Keratinocyte (primary cell): ENCODE results near the gene HOXA1.

Source experiments
- EZH2 ChIP-seq: IDR thresholded peaks from one replicate; pipeline ENCODE4 v1.6.1; 2012; ENCODE audit warnings: inconsistent platforms, mild to moderate bottlenecking, low read length, moderate library complexity
- TF ChIP-seq, protein P1 (sequence below), 3 experiments: IDR thresholded peaks in 1 of 3; conservative IDR thresholded peaks in 1 of 3; optimal IDR thresholded peaks in 1 of 3; 2 replicates in 2 of 3; 3 replicates in 1 of 3; pipeline versions ENCODE3 to v1.5.1; 2011; ENCODE audit warnings: low read length in 3 of 3, mild to moderate bottlenecking in 3 of 3, moderate library complexity in 2 of 3, control low read depth in 1 of 3, inconsistent platforms in 1 of 3; ENCODE audit not compliant: insufficient read depth in 2 of 3; ENCODE audit errors: extremely low read depth in 1 of 3

DNA sequence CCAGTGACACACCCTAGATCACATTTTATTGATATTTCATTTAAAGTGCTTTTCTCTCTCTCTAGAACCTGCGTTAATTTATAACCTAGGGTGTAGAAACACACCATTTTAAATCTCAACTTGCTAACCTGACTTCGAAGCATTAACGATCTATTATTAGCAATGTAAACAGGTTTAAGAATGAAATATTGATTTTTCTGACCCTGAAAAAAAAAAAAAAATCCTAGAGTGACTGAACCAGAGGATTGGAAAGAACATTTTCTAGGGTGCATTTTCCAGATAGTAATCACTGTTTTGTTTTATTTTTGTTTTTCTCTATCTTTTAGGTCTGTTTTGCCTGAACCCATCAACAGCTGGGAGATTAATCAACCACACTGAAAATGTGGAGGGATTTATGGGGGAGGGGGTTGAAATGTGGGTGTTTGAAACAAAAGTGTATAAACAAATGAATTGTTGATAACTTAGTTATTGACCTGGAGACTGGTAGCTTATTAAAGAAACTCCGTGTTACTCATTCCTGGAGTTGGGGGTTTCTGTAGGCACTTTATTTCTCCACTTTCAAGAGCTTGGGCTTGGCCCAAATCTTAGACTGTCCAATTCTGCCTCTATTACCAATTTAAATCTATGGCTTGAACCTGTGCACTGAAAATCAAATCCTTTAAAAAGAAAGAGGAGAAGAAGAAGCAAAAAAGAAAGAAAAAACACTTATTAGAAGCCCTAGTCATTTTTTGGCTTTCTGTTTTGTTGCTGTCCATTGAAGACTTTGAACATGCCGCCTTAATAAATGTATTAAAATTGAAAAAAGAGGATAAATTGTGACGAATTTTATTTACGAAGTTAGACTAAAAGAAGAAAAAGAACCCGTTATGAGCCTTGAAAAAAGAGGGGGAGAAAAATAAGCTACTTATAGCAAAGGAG lies 3.9 kb upstream of the HOXA1 start:
- TF ChIP-seq EZH2 = no peak
- TF ChIP-seq, protein P1, sequence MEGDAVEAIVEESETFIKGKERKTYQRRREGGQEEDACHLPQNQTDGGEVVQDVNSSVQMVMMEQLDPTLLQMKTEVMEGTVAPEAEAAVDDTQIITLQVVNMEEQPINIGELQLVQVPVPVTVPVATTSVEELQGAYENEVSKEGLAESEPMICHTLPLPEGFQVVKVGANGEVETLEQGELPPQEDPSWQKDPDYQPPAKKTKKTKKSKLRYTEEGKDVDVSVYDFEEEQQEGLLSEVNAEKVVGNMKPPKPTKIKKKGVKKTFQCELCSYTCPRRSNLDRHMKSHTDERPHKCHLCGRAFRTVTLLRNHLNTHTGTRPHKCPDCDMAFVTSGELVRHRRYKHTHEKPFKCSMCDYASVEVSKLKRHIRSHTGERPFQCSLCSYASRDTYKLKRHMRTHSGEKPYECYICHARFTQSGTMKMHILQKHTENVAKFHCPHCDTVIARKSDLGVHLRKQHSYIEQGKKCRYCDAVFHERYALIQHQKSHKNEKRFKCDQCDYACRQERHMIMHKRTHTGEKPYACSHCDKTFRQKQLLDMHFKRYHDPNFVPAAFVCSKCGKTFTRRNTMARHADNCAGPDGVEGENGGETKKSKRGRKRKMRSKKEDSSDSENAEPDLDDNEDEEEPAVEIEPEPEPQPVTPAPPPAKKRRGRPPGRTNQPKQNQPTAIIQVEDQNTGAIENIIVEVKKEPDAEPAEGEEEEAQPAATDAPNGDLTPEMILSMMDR (optimal IDR thresholded peaks at IDR 0.05 in 1 of 3, IDR thresholded peaks at IDR 0.05 in 1 of 3, conservative IDR thresholded peaks at IDR 0.05 in 1 of 3; ENCODE audit: extremely low read depth in 1 of 3, insufficient read depth in 2 of 3, low read length in 3 of 3) = no peak
